Neural progenitor cell (in vitro differentiated cells): ENCODE results near the gene NDFIP1.

ENCODE experiments used
- EZH2 ChIP-seq: fragments of 200-600 bp; sonication (generic); IDR thresholded peaks from 2 replicates; pipeline ENCODE4 v1.6.1; 2017; ENCODE audit warnings: antibody characterized with exemption, mild to moderate bottlenecking, moderate library complexity
- TF ChIP-seq, protein P1 (sequence below): fragments of 200-600 bp; sonication (generic); IDR thresholded peaks from 2 replicates; pipeline ENCODE4 v1.5.1; 2017; ENCODE audit warnings: antibody characterized with exemption, mild to moderate bottlenecking

DNA sequence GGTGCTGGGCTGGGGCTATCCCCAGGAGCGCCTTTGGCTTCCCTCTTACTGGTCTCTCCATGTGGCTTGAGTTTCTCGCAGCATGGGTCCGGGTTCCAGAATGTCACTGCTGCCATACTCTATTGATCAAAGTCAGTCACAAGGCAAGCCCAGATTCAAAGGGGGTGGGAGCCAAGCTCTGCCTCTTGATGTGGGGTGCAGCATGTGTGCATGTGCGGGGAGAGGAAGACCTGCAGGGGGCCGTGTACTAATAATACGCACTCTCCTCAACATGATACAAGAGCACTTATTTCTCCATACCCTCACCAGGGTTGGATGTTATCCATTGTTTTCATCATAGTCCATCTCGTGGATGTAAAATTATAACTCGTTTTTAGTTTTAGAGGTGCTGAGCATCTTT is 81.2 kb downstream of the NDFIP1 start:
- TF ChIP-seq, protein P1, sequence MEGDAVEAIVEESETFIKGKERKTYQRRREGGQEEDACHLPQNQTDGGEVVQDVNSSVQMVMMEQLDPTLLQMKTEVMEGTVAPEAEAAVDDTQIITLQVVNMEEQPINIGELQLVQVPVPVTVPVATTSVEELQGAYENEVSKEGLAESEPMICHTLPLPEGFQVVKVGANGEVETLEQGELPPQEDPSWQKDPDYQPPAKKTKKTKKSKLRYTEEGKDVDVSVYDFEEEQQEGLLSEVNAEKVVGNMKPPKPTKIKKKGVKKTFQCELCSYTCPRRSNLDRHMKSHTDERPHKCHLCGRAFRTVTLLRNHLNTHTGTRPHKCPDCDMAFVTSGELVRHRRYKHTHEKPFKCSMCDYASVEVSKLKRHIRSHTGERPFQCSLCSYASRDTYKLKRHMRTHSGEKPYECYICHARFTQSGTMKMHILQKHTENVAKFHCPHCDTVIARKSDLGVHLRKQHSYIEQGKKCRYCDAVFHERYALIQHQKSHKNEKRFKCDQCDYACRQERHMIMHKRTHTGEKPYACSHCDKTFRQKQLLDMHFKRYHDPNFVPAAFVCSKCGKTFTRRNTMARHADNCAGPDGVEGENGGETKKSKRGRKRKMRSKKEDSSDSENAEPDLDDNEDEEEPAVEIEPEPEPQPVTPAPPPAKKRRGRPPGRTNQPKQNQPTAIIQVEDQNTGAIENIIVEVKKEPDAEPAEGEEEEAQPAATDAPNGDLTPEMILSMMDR, result no peak
- TF ChIP-seq EZH2, result no peak
